Measurements from ENCODE around the gene DISP2. TPM values are rescaled to one million over a fixed set of nuclear protein-coding genes. Genes with fewer than 3 reads are reported as not detected.
A peak's percentile ranks its signal among the peaks of the same experiment; 100 is the strongest.

DISP2 gene
- total RNA-seq, 1 donor from 2014 or later, result 3.7 TPM

DNA sequence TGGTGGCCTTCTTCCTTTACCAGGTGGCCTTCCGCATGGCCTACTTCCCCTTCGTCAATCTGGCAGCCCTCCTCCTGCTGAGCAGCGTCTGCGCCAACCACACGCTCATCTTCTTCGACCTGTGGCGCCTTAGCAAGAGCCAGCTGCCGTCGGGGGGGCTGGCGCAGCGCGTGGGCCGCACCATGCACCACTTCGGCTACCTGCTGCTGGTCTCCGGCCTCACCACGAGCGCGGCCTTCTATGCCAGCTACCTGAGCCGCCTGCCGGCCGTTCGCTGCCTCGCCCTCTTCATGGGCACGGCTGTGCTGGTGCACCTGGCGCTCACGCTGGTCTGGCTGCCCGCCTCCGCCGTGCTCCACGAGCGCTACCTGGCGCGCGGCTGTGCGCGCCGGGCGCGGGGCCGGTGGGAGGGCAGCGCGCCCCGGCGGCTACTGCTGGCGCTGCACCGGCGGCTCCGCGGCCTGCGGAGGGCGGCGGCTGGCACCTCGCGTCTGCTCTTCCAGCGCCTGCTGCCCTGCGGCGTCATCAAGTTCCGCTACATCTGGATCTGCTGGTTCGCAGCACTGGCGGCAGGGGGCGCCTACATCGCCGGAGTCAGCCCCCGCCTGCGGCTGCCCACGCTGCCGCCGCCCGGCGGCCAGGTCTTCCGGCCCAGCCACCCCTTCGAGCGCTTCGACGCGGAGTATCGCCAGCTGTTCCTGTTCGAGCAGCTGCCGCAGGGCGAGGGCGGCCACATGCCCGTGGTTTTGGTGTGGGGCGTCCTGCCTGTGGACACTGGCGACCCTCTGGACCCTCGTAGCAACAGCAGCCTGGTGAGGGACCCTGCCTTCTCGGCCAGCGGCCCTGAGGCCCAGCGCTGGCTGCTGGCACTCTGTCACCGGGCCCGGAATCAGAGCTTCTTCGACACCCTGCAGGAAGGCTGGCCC, 9.9 kb downstream of the DISP2 start:
- Histone ChIP-seq H2AFZ (ENCODE audit: low read depth, low read length) (peak overlapping the region; percentile 88), H3K9me3 (ENCODE audit: insufficient read depth, low read depth, low read length) (no peaks in the 10 kb centered on the region), H3K4me1 (ENCODE audit: insufficient read depth, low read length) (peaks cover 4% of the 10 kb centered on the region), H3K9ac (ENCODE audit: low read length) (no peak overlapping the region), H3K4me2 (ENCODE audit: low read length) (peak overlapping the region; percentile 86), H3K79me2 (ENCODE audit: insufficient read depth, low read length) (no peaks in the 10 kb centered on the region), H3K4me3 (ENCODE audit: insufficient read depth, low read depth, low read length) (peak overlapping the region; percentile 33), H3K27me3 (ENCODE audit: insufficient read depth, low read length) (no peaks in the 10 kb centered on the region), H3K27ac (ENCODE audit: low read depth, low read length) (no peak overlapping the region), H4K20me1 (ENCODE audit: insufficient read depth, low read length) (no peaks in the 10 kb centered on the region), H3K36me3 (ENCODE audit: insufficient read depth, low read length) (no peaks in the 10 kb centered on the region)
- Mint-ChIP-seq H3K27me3 (ENCODE audit: low read depth, unreplicated experiment) (peaks cover 47% of the 10 kb centered on the region), H3K9me3 (ENCODE audit: unreplicated experiment) (peaks cover 6% of the 10 kb centered on the region), H3K4me1 (ENCODE audit: low read depth, unreplicated experiment) (peaks cover 4% of the 10 kb centered on the region), H3K27ac (ENCODE audit: unreplicated experiment) (no peak overlapping the region), H3K4me3 (ENCODE audit: unreplicated experiment) (no peak overlapping the region), H3K36me3 (ENCODE audit: low read depth, unreplicated experiment) (no peaks in the 10 kb centered on the region)
- DNase-seq (ENCODE audit: low read depth), result peak; percentile 69
- no peak for FAIRE-seq
- TF ChIP-seq, protein P1, sequence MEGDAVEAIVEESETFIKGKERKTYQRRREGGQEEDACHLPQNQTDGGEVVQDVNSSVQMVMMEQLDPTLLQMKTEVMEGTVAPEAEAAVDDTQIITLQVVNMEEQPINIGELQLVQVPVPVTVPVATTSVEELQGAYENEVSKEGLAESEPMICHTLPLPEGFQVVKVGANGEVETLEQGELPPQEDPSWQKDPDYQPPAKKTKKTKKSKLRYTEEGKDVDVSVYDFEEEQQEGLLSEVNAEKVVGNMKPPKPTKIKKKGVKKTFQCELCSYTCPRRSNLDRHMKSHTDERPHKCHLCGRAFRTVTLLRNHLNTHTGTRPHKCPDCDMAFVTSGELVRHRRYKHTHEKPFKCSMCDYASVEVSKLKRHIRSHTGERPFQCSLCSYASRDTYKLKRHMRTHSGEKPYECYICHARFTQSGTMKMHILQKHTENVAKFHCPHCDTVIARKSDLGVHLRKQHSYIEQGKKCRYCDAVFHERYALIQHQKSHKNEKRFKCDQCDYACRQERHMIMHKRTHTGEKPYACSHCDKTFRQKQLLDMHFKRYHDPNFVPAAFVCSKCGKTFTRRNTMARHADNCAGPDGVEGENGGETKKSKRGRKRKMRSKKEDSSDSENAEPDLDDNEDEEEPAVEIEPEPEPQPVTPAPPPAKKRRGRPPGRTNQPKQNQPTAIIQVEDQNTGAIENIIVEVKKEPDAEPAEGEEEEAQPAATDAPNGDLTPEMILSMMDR (IDR thresholded peaks at IDR 0.05; ENCODE audit: insufficient read depth, low read depth, low read length), result peak; percentile 48
- TF ChIP-seq EZH2 (IDR thresholded peaks at IDR 0.05; ENCODE audit: insufficient read depth, low read length), result no peak

DNA sequence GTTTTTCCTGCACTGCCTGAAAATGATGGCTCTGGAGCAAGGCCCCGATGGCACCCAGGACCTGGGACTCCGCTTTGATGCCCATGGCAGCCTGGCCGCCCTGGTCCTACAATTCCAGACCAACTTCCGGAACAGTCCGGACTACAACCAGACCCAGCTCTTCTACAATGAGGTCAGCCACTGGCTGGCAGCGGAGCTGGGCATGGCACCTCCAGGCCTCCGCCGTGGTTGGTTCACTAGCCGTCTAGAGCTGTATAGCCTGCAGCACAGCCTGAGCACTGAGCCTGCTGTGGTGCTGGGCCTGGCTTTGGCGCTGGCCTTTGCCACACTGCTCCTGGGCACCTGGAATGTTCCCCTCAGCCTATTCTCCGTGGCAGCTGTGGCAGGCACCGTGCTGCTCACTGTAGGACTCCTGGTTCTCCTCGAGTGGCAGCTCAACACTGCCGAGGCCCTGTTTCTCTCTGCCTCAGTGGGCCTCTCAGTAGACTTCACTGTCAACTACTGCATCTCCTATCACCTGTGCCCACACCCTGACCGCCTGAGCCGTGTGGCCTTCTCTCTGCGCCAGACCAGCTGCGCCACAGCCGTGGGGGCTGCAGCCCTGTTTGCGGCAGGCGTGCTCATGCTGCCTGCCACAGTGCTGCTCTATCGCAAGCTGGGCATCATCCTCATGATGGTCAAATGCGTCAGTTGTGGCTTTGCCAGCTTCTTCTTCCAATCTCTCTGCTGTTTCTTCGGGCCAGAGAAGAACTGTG, 10.9 kb downstream of the DISP2 start:
- no peak overlapping the region for H3K27ac Mint-ChIP-seq (ENCODE audit: unreplicated experiment)
- H3K79me2 ChIP-seq (ENCODE audit: insufficient read depth, low read length), result no peaks in the 10 kb centered on the region
- DNase-seq (ENCODE audit: low read depth) (no peak), FAIRE-seq (no peak)
- TF ChIP-seq EZH2 (IDR thresholded peaks at IDR 0.05; ENCODE audit: insufficient read depth, low read length), result no peak
- TF ChIP-seq, protein P1 (IDR thresholded peaks at IDR 0.05; ENCODE audit: insufficient read depth, low read depth, low read length), result no peak
- H4K20me1 ChIP-seq (ENCODE audit: insufficient read depth, low read length), result no peaks in the 10 kb centered on the region
- H3K36me3 Mint-ChIP-seq (ENCODE audit: low read depth, unreplicated experiment), result no peaks in the 10 kb centered on the region
- no peak overlapping the region for H3K9ac ChIP-seq (ENCODE audit: low read length)
- H3K4me3 ChIP-seq (ENCODE audit: insufficient read depth, low read depth, low read length), result no peak overlapping the region
- H2AFZ ChIP-seq (ENCODE audit: low read depth, low read length), result no peak overlapping the region
- no peaks in the 10 kb centered on the region for H3K36me3 ChIP-seq (ENCODE audit: insufficient read depth, low read length)
- H3K4me1 ChIP-seq (ENCODE audit: insufficient read depth, low read length), result peaks cover 4% of the 10 kb centered on the region
- no peak overlapping the region for H3K27ac ChIP-seq (ENCODE audit: low read depth, low read length)
- peak overlapping the region; percentile 4 for H3K4me3 Mint-ChIP-seq (ENCODE audit: unreplicated experiment)
- H3K27me3 Mint-ChIP-seq (ENCODE audit: low read depth, unreplicated experiment), result peaks cover 42% of the 10 kb centered on the region
- H3K4me1 Mint-ChIP-seq (ENCODE audit: low read depth, unreplicated experiment), result peaks cover 8% of the 10 kb centered on the region
- peaks cover 6% of the 10 kb centered on the region for H3K9me3 Mint-ChIP-seq (ENCODE audit: unreplicated experiment)
- no peak overlapping the region for H3K4me2 ChIP-seq (ENCODE audit: low read length)
- H3K27me3 ChIP-seq (ENCODE audit: insufficient read depth, low read length), result no peaks in the 10 kb centered on the region
- no peaks in the 10 kb centered on the region for H3K9me3 ChIP-seq (ENCODE audit: insufficient read depth, low read depth, low read length)
